Measurements from ENCODE around the gene ANKS1A.

The ANKS1A gene

GRCh38 chr6:35018746-35019145, 129.7 kb downstream of the ANKS1A start:
- H3K36me3 ChIP-seq (ENCODE audit: insufficient read depth) = no peaks in the 10 kb centered on the region
- H3K27me3 ChIP-seq (ENCODE audit: insufficient read depth, low read depth) = no peaks in the 10 kb centered on the region
- no peak overlapping the region for H3K27ac ChIP-seq
- H3K4me2 ChIP-seq = no peak overlapping the region
- H2AFZ ChIP-seq (ENCODE audit: low read depth) = no peak overlapping the region
- H4K20me1 ChIP-seq (ENCODE audit: insufficient read depth) = no peaks in the 10 kb centered on the region
- H3K79me2 ChIP-seq (ENCODE audit: insufficient read depth, low read depth) = no peaks in the 10 kb centered on the region
- TF ChIP-seq, protein P1, sequence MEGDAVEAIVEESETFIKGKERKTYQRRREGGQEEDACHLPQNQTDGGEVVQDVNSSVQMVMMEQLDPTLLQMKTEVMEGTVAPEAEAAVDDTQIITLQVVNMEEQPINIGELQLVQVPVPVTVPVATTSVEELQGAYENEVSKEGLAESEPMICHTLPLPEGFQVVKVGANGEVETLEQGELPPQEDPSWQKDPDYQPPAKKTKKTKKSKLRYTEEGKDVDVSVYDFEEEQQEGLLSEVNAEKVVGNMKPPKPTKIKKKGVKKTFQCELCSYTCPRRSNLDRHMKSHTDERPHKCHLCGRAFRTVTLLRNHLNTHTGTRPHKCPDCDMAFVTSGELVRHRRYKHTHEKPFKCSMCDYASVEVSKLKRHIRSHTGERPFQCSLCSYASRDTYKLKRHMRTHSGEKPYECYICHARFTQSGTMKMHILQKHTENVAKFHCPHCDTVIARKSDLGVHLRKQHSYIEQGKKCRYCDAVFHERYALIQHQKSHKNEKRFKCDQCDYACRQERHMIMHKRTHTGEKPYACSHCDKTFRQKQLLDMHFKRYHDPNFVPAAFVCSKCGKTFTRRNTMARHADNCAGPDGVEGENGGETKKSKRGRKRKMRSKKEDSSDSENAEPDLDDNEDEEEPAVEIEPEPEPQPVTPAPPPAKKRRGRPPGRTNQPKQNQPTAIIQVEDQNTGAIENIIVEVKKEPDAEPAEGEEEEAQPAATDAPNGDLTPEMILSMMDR (conservative IDR thresholded peaks at IDR 0.05; ENCODE audit: low read depth, low read length) = no peak
- H3K9ac ChIP-seq = no peak overlapping the region
- H3K4me3 ChIP-seq (IDR thresholded peaks at IDR 0.05; ENCODE audit: insufficient read depth, low read depth, low read length) = no peak overlapping the region
- H3K4me1 ChIP-seq (ENCODE audit: low read depth, poor library complexity, severe bottlenecking) = peaks cover 13% of the 10 kb centered on the region

GRCh38 chr6:35019171-35019570, 130.1 kb downstream of the ANKS1A start:
- no peaks in the 10 kb centered on the region for H3K79me2 ChIP-seq (ENCODE audit: insufficient read depth, low read depth)

DNA sequence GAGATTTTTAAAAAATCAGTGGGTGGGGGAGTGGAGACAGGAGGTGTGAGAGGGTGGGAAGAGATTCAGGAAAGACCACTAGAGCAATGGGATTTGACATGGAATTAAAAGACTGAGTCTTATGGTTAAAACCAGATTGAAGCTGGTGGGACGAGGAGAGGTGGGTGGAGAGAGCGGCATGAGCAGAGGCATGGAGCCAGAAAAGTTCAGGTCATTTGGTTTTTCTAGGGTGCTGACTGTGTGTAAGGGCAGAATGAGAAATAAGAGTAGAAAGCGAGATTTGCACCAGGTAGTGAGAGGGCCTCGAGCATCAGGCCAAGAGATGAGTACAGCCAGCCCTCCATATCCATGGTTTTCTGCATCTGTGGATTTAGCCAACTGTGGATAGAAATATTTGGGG, 130.8 kb downstream of the ANKS1A start:
- Histone ChIP-seq H3K27ac (no peak overlapping the region), H2AFZ (ENCODE audit: low read depth) (no peak overlapping the region), H3K4me2 (no peak overlapping the region), H3K4me3 (IDR thresholded peaks at IDR 0.05; ENCODE audit: insufficient read depth, low read depth, low read length) (no peak overlapping the region), H3K79me2 (ENCODE audit: insufficient read depth, low read depth) (no peaks in the 10 kb centered on the region), H4K20me1 (ENCODE audit: insufficient read depth) (no peaks in the 10 kb centered on the region), H3K36me3 (ENCODE audit: insufficient read depth) (no peaks in the 10 kb centered on the region), H3K4me1 (ENCODE audit: low read depth, poor library complexity, severe bottlenecking) (peaks cover 18% of the 10 kb centered on the region), H3K9ac (no peak overlapping the region), H3K27me3 (ENCODE audit: insufficient read depth, low read depth) (no peaks in the 10 kb centered on the region)
- TF ChIP-seq, protein P1 (conservative IDR thresholded peaks at IDR 0.05; ENCODE audit: low read depth, low read length) = no peak

More at GRCh38 chr6:35019171-35019570, 130.1 kb downstream of the ANKS1A start:
- Histone ChIP-seq H3K9ac (no peak overlapping the region), H3K4me3 (IDR thresholded peaks at IDR 0.05; ENCODE audit: insufficient read depth, low read depth, low read length) (no peak overlapping the region), H3K4me1 (ENCODE audit: low read depth, poor library complexity, severe bottlenecking) (peaks cover 17% of the 10 kb centered on the region), H2AFZ (ENCODE audit: low read depth) (no peak overlapping the region), H3K4me2 (no peak overlapping the region), H3K27me3 (ENCODE audit: insufficient read depth, low read depth) (no peaks in the 10 kb centered on the region), H3K27ac (no peak overlapping the region), H3K36me3 (ENCODE audit: insufficient read depth) (no peaks in the 10 kb centered on the region), H4K20me1 (ENCODE audit: insufficient read depth) (no peaks in the 10 kb centered on the region)
- TF ChIP-seq, protein P1 (conservative IDR thresholded peaks at IDR 0.05; ENCODE audit: low read depth, low read length) = no peak

- no peak overlapping the region for H3K4me3 ChIP-seq (IDR thresholded peaks at IDR 0.05; ENCODE audit: insufficient read depth, low read depth, low read length)
- TF ChIP-seq, protein P1 (conservative IDR thresholded peaks at IDR 0.05; ENCODE audit: low read depth, low read length) = no peak
- no peak overlapping the region for H3K27ac ChIP-seq
- no peaks in the 10 kb centered on the region for H4K20me1 ChIP-seq (ENCODE audit: insufficient read depth)
- no peak overlapping the region for H3K4me2 ChIP-seq
- H2AFZ ChIP-seq (ENCODE audit: low read depth) = no peak overlapping the region
- H3K79me2 ChIP-seq (ENCODE audit: insufficient read depth, low read depth) = no peaks in the 10 kb centered on the region
- H3K27me3 ChIP-seq (ENCODE audit: insufficient read depth, low read depth) = no peaks in the 10 kb centered on the region
- H3K4me1 ChIP-seq (ENCODE audit: low read depth, poor library complexity, severe bottlenecking) = peaks cover 16% of the 10 kb centered on the region
- H3K9ac ChIP-seq = no peak overlapping the region
- no peaks in the 10 kb centered on the region for H3K36me3 ChIP-seq (ENCODE audit: insufficient read depth)
Observed at GRCh38 chr6:35021004-35021403, 131.9 kb downstream of the ANKS1A start.

All from KMS-11 (cell line).